Measurements from ENCODE around the gene ZNF883.

Gene ZNF883

DNA sequence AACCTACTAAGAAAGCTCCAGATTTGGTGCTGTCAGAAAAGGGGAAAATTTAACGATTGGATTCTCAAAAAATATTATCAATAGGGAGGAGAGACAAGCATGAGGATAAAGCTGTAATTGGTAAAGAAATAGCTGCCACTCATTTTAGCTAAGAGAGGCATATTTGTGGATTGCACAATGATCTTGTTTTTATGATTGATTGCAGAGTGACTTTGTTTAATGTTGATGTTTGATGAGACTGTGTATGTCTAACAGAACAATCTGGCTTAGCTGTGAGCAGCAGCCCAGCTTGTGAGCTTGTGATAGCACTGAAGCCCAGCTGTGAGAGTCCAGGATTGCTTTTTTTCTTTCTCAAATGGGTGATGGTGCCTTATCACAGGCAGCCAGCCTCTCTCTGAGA lies 56.4 kb downstream of the ZNF883 start:
- TF ChIP-seq, protein P1, sequence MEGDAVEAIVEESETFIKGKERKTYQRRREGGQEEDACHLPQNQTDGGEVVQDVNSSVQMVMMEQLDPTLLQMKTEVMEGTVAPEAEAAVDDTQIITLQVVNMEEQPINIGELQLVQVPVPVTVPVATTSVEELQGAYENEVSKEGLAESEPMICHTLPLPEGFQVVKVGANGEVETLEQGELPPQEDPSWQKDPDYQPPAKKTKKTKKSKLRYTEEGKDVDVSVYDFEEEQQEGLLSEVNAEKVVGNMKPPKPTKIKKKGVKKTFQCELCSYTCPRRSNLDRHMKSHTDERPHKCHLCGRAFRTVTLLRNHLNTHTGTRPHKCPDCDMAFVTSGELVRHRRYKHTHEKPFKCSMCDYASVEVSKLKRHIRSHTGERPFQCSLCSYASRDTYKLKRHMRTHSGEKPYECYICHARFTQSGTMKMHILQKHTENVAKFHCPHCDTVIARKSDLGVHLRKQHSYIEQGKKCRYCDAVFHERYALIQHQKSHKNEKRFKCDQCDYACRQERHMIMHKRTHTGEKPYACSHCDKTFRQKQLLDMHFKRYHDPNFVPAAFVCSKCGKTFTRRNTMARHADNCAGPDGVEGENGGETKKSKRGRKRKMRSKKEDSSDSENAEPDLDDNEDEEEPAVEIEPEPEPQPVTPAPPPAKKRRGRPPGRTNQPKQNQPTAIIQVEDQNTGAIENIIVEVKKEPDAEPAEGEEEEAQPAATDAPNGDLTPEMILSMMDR (IDR thresholded peaks at IDR 0.05; ENCODE audit: low read depth, low read length, missing control alignments), result no peak

DNA sequence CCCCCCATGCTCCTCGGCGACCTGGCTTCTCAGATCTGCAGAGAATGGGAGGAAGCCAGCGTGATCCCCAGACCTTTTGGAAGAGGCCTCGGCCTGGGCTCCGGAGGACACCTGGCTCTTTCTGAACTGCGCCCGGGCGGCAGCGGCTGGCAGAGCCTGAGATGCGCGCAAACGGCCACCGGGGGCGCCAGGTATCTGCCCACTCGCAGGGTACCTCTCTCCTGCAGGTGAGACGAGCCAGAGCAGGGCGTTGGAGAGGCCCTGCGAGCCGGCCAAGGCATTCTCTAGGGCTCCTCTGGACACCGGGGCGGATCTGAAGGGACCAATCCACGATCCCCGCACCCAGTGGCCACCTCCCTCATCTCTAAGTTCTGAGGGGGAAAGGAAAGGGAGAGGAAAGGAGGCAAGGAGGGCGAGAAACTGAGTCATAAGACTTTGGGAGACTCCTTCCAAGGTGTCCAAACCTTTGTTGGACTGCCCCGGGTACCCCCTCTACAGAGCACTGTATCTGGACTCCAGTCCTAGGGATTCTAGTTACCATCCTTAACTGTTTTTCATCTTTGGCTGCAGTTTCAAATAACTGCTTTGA lies 66.3 kb downstream of the ZNF883 start:
- H3K4me3 ChIP-seq (ENCODE audit: low read depth, low read length), result no peak overlapping the region
- DNase-seq (ENCODE audit: low read depth), result no peak
- TF ChIP-seq, protein P1 (IDR thresholded peaks at IDR 0.05; ENCODE audit: low read depth, low read length, missing control alignments), result peak; percentile 31

More for the DNA sequence above, 56.4 kb downstream of the ZNF883 start:
- DNase-seq (ENCODE audit: low read depth), result no peak
- no peak overlapping the region for H3K4me3 ChIP-seq (ENCODE audit: low read depth, low read length)

DNA sequence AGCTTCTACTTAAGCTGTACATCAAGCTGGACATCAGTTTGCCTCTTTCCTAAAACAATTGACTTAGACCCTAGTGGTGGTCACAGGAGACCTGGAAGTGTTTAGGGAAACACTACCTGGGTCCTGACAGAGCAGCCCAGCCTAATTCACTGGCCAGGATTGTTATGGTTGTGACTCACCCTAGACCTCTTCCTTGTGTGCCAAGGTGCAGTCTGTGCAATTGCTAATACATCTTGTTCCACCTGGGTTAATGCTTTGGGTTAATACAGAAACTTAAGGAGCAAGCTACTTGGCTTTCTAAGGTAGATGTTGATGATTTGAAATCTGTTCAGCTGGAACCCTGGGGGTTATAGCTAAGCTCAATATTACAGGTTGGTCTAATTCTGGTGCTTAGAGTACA lies 72.6 kb downstream of the ZNF883 start:
- DNase-seq (ENCODE audit: low read depth), result no peak
- H3K4me3 ChIP-seq (ENCODE audit: low read depth, low read length), result no peak overlapping the region
- TF ChIP-seq, protein P1 (IDR thresholded peaks at IDR 0.05; ENCODE audit: low read depth, low read length, missing control alignments), result no peak

DNA sequence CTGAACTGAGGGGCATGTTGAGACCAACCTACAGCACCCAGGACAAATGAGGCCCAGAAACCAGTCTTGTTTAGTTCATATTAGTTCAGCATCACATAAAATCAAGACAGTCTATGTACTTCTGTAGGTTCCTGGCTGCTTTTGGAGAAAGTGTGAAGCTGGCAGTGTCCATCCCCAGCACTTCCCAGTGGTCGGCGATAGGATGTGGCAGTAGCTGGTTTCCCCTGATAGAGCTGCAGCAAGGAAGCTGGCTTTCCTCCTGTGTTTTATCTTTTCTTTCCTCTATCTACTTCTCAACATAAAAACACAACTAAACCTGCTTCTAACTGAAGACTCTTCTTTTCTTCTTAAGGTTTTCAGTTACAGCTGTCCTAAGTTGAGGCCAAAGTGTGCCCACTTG lies 78.3 kb downstream of the ZNF883 start:
- H3K4me3 ChIP-seq (ENCODE audit: low read depth, low read length), result no peak overlapping the region
- no peak for DNase-seq (ENCODE audit: low read depth)
- TF ChIP-seq, protein P1 (IDR thresholded peaks at IDR 0.05; ENCODE audit: low read depth, low read length, missing control alignments), result no peak

DNA sequence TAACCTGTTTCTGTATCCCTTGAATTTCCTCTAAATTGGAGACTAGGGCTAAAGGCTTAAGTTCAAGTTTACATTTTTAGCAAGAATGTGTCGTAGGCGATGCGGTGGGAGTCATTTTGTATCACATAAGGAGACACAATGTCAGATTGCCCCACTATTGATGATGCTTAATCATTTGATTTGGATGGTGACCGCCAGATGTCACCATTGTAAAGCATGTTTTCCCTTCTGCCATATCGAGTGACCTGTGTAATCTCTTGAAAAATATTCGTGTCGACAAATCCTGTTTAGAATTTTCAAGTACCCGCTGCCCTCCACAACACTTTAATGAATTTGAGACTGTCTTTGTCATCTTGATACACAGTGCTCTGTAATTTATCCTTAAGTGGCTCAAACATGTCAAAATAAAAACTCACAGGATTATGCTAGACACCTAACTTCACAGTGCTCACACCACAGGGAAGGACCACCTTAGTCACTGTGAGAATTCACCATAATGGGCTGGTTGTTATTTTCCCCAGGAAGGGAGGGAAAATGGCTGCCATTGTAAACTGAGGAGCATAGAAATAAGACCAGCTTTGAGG lies 86.8 kb downstream of the ZNF883 start:
- no peak for DNase-seq (ENCODE audit: low read depth)
- TF ChIP-seq, protein P1 (IDR thresholded peaks at IDR 0.05; ENCODE audit: low read depth, low read length, missing control alignments), result peak; percentile 46
- no peak overlapping the region for H3K4me3 ChIP-seq (ENCODE audit: low read depth, low read length)

DNA sequence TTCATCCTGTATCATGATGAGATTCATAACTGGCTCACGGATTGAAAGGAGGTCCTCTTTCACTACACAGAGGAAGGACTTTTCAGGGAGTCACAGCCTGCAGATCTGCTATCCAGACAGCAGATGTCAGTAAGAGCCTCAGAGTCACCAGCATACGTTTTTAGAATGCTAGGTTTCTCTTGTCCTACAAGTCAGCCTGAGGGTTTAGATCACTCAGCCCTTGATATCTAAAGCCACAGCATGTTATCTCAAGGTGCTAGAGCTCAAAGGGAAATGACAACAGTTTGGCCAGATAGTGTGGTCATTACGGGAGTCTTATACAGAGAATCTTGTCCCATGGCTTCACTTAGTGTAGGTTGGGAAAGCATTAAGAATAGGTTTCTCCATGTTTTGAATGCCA lies 90.4 kb downstream of the ZNF883 start:
- TF ChIP-seq, protein P1 (IDR thresholded peaks at IDR 0.05; ENCODE audit: low read depth, low read length, missing control alignments), result peak; percentile 75
- peak; percentile 19 for DNase-seq (ENCODE audit: low read depth)
- H3K4me3 ChIP-seq (ENCODE audit: low read depth, low read length), result no peak overlapping the region

DNA sequence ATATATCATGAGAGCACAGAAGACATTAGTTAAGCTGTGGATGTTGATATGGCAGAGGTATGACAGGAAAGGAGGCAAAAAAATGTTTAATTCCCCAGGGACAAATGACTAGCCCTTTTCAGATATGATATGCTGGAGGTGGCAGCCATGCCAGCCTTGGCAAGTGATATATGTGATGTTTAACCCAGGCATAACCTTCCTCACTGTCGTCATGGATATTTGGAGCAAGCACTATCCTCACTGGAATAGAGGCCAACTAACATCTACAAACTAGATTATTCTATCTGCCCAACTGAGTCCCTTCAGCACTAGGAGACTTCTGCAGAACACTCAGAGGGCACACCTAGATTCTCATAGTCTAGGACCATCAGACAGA lies 94.0 kb downstream of the ZNF883 start:
- TF ChIP-seq, protein P1 (IDR thresholded peaks at IDR 0.05; ENCODE audit: low read depth, low read length, missing control alignments), result no peak

More for the DNA sequence above, 94.0 kb downstream of the ZNF883 start:
- H3K4me3 ChIP-seq (ENCODE audit: low read depth, low read length), result no peak overlapping the region
- no peak for DNase-seq (ENCODE audit: low read depth)

Data from GM12864 (cell line).